K562 (cell line): Measurements from ENCODE around the gene TPCN1. TPM values are rescaled to one million over a fixed set of nuclear protein-coding genes. Genes with fewer than 3 reads are reported as not detected.

Experiments used
- DPF2 ChIP-seq: fragments of 450-650 bp; IDR thresholded peaks from 2 replicates; pipeline ENCODE4 v1.6.1; 2016
- GATAD2B ChIP-seq: fragments of 450-650 bp; IDR thresholded peaks from 2 replicates; pipeline ENCODE4 v1.6.1; 2017; ENCODE audit warnings: mild to moderate bottlenecking, borderline replicate concordance
- HMG20A ChIP-seq: fragments of 450-650 bp; formaldehyde crosslinking; conservative IDR thresholded peaks from 2 replicates; pipeline ENCODE4 v1.4.0; 2020; ENCODE audit warnings: mild to moderate bottlenecking, mixed read lengths
- KHSRP ChIP-seq: fragments of 450-650 bp; IDR thresholded peaks from 2 replicates; pipeline ENCODE4 v1.6.1; 2017
- KLF16 ChIP-seq: IDR thresholded peaks from 2 replicates; pipeline ENCODE4 v1.6.1; 2016; ENCODE audit warnings: antibody characterized with exemption
- KLF6 ChIP-seq: fragments of 250-450 bp; sonication (Bioruptor Pico); IDR thresholded peaks from 2 replicates; pipeline ENCODE4 v1.4.0; 2020; ENCODE audit warnings: mild to moderate bottlenecking, moderate library complexity, borderline replicate concordance
- MAFF ChIP-seq: IDR thresholded peaks from 2 replicates; pipeline ENCODE4 v1.6.1; 2012; ENCODE audit warnings: low read length, improper control_type of control experiment
- MXD1 ChIP-seq: fragments of 250-450 bp; sonication (Bioruptor Pico); IDR thresholded peaks from 2 replicates; pipeline ENCODE4 v1.8.0; 2021; ENCODE audit warnings: borderline replicate concordance, mild to moderate bottlenecking, moderate library complexity; ENCODE audit not compliant: poor library complexity, severe bottlenecking
- PHF8 ChIP-seq: fragments of 200-600 bp; sonication (generic); IDR thresholded peaks from 2 replicates; pipeline ENCODE4 v1.6.1; 2012; ENCODE audit warnings: mixed run types, mild to moderate bottlenecking, inconsistent platforms, low read length, moderate library complexity, borderline replicate concordance
- PTTG1 ChIP-seq: fragments of 450-650 bp; IDR thresholded peaks from 2 replicates; pipeline ENCODE4 v1.6.1; 2016; ENCODE audit warnings: low read depth, mild to moderate bottlenecking, missing genetic modification characterization, missing compliant biosample characterization
- RBM15 ChIP-seq: fragments of 200-400 bp; formaldehyde crosslinking; IDR thresholded peaks from 2 replicates; pipeline ENCODE4 v1.6.1; 2018; ENCODE audit warnings: mild to moderate bottlenecking, low read length, moderate library complexity; ENCODE audit not compliant: insufficient read depth
- RBM22 ChIP-seq: fragments of 200-400 bp; formaldehyde crosslinking; IDR thresholded peaks from 2 replicates; pipeline ENCODE4 v1.6.1; 2018; ENCODE audit warnings: low read length, low read depth; ENCODE audit not compliant: poor library complexity, severe bottlenecking
- SMAD4 ChIP-seq: fragments of 250-450 bp; sonication (Bioruptor Pico); conservative IDR thresholded peaks from 2 replicates; pipeline ENCODE4 v1.8.0; 2021; ENCODE audit warnings: inconsistent platforms, mild to moderate bottlenecking, moderate library complexity
- THRA ChIP-seq: fragments of 450-650 bp; IDR thresholded peaks from 2 replicates; pipeline ENCODE4 v1.6.1; 2017; ENCODE audit warnings: mild to moderate bottlenecking, moderate library complexity
- ZNF24 ChIP-seq: fragments of 450-650 bp; IDR thresholded peaks from 2 replicates; pipeline ENCODE4 v1.6.1; 2016
- polyA plus RNA-seq, 8 experiments: library from polyadenylated mRNA; depleted of rRNA in 4 of 8; stranded (reverse) in 5 of 8; unstranded in 3 of 8; fragments of >200 nt; fragmentation: Nextera tagmentation in 2 of 8; fragmentation: Illumina TruSeq in 1 of 8; extraction: Ambion mirVana in 2 of 8; extraction: Trizol in 1 of 8; gene quantifications; 2 replicates each; pipeline versions ENCODE4 v1.2.1 to v1.2.3, GENCODE V29; 2011 to 2014; ENCODE audit warnings: inconsistent platforms in 1 of 8, missing spikeins in 1 of 8
- total RNA-seq, 7 experiments: library from RNA; depleted of rRNA in 6 of 7; stranded (reverse); fragments of >200 nt in 6 of 7; fragmentation: Illumina TruSeq in 2 of 7; extraction: Trizol in 2 of 7; gene quantifications; 2 replicates each; pipeline versions ENCODE4 v1.2.1 to v1.2.3, GENCODE V29; 2011 to 2021; ENCODE audit warnings: low replicate concordance in 1 of 7

The TPCN1 gene
- total and polyA plus RNA-seq, 9 of the 15 experiments (the other 6 are each of a cell fraction or from before 2014, with no cell fraction given), result 0.80 to 23.8 (median 7.4) TPM

GRCh38 chr12:113208041-113208934 is 13.0 kb upstream of the TPCN1 start (continued):
- no peak for TF ChIP-seq HMG20A (CRISPR knock-in tag)
- no peak for TF ChIP-seq MAFF
- no peak for TF ChIP-seq MXD1 (CRISPR knock-in tag)
- no peak for TF ChIP-seq RBM22
- no peak for TF ChIP-seq ZNF24
- TF ChIP-seq THRA, result no peak
- no peak for TF ChIP-seq KLF6 (CRISPR knock-in tag)
- no peak for TF ChIP-seq RBM15
- no peak for TF ChIP-seq PHF8
- peak; percentile 63; the same call in 1 of the 2 replicates for TF ChIP-seq KLF16
- no peak for TF ChIP-seq GATAD2B
- no peak for TF ChIP-seq PTTG1
- no peak; the same call in 1 of the 2 replicates for TF ChIP-seq SMAD4 (CRISPR knock-in tag)
- no peak for TF ChIP-seq DPF2
- TF ChIP-seq KHSRP, result no peak
